ENCODE measurements around the gene EMP3.

The EMP3 gene

DNA sequence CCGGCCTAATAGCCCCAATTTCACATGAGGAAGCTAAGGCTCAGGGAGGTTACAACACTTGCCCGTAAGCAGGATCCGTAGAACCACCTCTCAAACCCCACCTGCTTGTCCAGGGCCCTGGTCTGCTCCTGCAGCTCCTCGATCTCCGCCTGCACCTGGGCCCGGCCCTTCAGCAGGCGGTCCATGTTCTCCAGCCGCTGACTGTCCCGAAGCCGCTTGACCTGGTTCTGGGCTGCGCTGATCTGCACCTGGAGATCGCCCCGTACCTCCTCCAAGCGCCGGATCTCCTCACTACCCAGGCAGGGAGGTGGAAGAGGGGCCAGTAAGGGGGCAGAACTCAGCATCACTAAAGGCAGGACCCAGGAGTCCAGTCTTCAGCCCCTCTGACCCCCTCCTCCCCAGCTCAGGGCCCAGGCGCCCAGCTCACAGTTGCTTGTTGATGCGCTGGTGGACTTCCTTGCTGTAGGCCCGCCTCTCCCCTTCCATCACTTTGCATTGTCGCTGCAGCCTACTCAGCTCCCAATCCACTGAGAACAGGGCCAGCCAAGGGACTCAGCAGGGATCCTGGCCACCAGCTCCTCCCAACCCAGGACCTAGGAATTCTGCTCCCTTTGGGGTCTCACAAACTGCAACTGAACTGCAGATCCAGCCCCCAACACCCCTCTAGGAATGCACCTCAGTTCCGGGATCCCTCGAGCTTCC, 6.9 kb upstream of the EMP3 start:
- DNase-seq (ENCODE audit: low spot score), result no peak

DNA sequence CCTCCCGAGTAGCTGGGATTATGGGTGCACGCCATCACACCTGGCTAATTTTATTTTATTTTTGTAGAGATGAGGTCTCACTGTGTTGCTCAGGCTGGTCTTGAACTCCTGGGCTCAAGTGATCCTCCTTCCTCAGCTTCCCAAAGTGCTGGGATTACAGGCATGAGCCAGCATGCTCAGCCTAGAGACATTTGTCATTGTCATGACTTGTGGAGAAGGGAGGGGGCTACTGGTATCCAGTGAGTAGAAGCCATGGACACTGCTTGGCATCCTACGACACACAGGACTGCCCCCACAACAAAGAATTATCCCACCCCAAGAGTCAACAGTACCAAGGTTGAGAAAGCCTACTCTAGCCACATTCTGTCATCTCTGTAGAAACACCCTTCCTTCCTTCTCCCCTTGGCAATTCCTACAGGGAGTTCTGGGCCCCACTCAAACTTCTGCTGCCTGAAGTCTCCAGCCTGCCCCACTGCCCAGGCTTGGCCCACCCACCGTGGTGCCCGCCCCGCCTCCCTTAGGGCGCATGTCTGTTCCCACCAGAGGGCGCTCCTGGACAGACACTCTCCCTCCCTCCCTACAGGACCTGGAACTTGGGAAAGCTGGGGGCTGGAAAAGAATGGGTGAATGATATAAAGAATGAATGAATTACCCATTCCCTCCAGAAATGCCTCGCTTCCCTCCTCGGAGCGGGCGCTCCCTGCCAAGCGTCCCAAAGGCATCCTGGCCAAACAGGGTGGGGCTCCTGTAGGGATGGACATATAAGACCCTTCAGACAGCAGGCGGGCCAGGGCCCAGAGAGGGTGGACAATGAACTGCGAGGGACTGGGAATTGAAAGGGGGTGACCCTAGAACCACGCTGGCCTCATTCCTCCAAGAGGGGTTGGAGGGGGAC, 5.5 kb upstream of the EMP3 start:
- peak; percentile 79 for DNase-seq (ENCODE audit: low spot score)

DNA sequence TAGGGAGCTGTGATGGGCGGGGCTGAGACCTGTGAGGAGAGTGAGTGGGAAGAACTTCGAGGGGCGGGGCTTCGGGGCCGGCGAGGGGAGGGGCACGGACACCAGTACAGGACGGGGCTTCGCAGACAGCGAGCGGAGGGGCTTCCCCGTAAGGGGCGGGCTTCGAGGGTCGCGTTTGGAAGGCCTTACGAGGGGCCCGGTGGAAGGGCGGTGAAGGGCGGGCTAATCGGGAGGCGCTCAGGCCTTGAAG, 4.1 kb upstream of the EMP3 start:
- peak; percentile 98 for DNase-seq (ENCODE audit: low spot score)

GRCh38 chr19:48321622-48322591, 3.4 kb upstream of the EMP3 start:
- peak; percentile 99 for DNase-seq (ENCODE audit: low spot score)

- DNase-seq (ENCODE audit: low spot score), result peak; percentile 69
Measured at GRCh38 chr19:48329167-48329891, 4.0 kb downstream of the EMP3 start.

- DNase-seq (ENCODE audit: low spot score), result peak; percentile 88
Measured at GRCh38 chr19:48330012-48330681, 4.8 kb downstream of the EMP3 start.

DNA sequence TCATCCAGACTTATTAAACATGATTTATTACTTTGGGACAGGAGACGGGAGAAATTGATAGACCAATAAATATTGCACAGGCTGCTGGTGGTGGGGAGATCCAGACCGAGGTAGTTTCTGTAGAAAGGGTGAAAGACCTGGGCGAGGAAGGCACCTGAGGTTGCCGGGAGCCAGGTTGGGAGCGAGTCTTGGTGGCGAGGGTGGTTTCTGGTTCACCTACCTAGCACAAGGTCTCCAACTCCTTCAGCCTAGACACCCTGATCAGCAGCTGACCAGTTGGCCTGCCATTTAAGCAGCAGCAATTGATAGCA, 7.0 kb downstream of the EMP3 start:
- DNase-seq (ENCODE audit: low spot score), result no peak

DNA sequence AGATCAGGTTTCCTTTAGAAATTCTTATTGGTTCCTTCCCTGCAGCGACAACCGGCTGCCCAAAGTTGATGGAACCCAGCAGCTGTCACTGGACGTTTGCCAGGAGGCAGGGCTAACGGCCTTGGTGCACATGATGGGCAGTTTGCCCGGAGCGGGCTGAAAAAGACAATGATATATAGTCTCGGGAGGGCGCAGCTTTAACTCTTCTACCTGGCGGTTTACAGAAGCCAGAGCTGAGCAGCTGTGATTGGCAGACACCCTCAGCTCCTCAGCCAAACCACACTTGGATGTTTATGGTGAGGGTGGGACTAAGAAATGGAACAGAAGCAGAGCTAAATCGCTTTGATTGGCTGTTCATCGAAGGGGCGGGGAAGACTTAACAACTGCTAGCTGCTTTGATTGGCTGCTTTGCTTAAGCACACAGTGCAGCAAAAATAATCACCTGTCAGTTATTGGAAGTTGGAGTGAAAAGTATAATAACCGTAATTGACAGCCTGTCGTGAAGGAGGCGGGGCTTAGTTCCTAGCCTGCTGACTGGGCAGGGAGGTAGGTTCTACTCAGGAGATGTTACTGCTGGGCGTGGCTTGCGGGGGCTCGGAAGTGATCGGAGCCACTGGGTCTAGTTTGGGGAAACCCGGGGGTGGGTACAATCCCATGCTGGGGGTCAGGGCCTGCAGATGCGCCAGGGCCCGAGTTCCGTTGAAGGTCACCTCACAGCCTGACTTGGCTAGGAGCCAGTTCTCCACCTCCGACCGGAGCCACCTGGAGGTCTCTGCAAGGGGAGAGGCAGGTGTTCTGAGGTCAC, 7.5 kb downstream of the EMP3 start:
- peak; percentile 99 for DNase-seq (ENCODE audit: low spot score)

GRCh38 chr19:48333467-48334384, 8.4 kb downstream of the EMP3 start:
- peak; percentile 95 for DNase-seq (ENCODE audit: low spot score)

DNA sequence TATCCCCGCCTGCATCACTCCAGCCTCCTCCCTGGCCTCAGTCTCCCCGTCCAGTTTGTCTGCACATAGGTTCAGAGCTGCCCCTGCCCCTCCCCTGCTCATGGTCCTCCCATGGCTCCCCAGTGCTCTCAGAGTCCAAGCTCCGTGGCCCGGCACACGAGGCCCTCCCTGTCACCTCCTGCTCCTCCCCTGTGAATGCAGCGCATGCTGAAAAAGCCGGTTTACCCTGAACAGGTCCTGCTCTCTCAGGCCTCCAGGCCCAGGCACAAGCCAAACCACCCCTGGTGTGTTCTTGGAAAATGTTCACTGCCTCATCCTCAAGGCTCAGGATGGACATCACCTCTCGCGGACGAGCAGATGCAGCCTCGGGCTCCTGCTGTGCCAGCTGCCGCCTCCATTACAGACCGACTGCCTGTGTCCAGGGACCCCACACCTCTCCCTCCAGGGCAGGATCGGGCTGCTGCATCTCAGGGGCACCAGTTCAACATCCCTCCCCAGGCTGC, 13.0 kb downstream of the EMP3 start:
- no peak for DNase-seq (ENCODE audit: low spot score)

DNA sequence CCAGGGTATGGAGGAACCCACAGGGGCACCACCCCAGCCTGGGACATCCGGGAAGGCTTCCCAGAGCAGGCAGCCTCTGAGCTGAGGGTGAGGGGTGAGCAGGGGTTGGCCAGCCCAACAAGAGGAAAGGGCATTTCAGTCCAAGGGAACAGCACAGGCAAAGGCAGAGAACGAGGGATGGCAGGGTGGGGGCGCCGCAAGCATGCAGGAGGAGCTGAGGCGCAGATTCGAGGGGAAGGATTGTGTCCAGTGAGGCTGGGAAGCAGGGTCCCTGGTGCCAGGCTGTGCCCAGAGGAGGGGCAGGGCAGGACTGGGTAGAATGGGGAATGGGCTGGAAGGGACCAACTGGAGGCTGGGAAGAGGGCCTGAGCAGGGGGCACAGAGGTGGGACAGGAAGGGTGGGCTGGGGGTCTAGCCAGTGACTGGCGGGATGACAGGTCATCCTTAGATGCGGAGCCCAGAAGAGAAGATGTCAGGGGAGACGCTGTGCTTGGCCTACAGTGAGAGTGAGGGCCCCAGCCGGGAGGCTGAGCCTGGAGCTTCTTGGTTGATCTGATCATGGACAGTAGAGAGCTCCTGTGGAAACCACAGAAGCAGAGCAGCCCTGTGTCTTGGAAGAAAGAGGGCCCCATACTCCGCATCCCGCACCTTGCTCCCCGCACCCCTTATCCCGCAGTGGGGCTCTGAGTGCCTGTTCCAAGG, 13.6 kb downstream of the EMP3 start:
- no peak for DNase-seq (ENCODE audit: low spot score)

DNA sequence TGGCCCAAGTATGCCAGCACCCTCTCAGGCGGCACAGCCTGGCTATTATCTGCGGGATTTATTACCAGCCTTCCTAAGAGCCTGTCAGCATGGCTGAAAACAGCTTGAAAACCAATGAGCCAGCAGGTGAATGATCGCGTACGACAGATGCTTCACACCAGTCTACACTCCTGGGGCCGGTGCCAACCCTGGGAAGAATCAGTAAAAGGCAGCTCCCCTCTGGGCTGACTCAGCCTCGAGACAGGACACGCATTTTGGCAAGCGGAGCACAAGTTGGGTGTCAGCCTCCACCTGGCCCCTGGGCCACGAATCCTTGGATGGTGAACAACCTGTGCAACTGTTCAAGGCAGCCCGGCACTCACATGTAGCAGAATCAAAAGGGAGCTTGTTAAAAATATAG, 15.6 kb downstream of the EMP3 start:
- no peak for DNase-seq (ENCODE audit: low spot score)

GRCh38 chr19:48341515-48342413, 16.4 kb downstream of the EMP3 start:
- DNase-seq (ENCODE audit: low spot score), result no peak

GRCh38 chr19:48342414-48342738, 17.0 kb downstream of the EMP3 start:
- DNase-seq (ENCODE audit: low spot score), result no peak

GRCh38 chr19:48342841-48343540, 17.6 kb downstream of the EMP3 start:
- DNase-seq (ENCODE audit: low spot score), result no peak

GRCh38 chr19:48344892-48345291, 19.5 kb downstream of the EMP3 start:
- DNase-seq (ENCODE audit: low spot score), result no peak

DNA sequence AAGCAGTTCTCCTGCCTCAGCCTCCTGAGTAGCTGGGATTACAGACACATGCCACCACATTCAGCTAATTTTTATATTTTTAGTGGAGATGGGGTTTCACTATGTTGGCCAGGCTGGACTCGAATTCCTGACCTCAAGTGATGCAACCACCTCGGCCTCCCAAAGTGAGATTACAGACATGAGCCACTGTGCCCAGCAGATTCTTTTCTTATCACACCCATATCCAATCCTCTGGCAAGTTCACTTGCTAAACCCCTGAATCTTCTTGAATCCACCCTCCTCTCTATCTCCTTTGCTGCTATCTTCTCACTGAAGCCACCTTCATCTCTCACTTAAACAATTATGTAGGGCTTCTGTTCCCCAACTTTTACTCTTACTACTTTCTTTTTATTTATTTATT, 20.8 kb downstream of the EMP3 start:
- DNase-seq (ENCODE audit: low spot score), result no peak

All from CD4-positive, alpha-beta T cell treated with Interleukin-2 at 100 ng/mL for 4 hours (primary cell).